Measurements from ENCODE around the gene DRAM1. TPM values are rescaled to one million over a fixed set of nuclear protein-coding genes. Genes with fewer than 3 reads are reported as not detected.
A peak's percentile ranks its signal among the peaks of the same experiment; 100 is the strongest.

DRAM1 gene
- total RNA-seq, 3 donors from 2014 or later, result 31.2 to 32.4 (median 31.6) TPM

DNA sequence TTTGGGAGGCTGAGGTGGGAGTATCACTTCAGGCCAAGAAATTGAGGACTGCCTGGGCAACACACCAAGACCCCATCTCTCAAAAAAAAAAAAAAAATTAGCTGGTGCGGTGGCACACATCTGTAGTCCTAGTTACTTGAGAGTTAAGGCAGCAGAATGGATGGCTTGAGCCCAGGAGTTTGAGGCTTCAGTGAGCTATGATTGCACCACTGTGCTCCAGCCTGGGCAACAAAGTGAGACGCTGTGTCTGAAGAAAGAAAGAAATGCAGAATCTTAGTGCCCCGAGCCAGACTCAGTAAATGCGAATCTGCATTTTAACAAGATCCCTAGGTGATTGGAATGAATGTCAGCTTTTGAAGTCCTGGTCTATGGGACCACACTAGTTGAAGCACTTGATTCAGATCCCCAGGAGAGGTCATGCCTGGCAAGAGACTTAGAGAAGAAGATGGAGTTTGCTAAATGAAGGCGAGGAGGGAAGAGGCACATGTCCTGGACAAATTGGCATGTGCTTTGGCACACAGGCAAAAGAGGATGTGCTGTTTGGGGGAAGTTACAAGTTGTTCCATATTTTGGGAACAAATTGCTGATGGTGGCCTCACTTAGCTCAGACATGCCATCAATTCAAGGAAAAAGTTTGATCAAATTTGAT lies 56.6 kb downstream of the DRAM1 start:
- TF ChIP-seq POLR2AphosphoS5 (IDR thresholded peaks at IDR 0.05) (no peak), POLR2A (IDR thresholded peaks at IDR 0.05) (no peak)
- TF ChIP-seq, protein P1, sequence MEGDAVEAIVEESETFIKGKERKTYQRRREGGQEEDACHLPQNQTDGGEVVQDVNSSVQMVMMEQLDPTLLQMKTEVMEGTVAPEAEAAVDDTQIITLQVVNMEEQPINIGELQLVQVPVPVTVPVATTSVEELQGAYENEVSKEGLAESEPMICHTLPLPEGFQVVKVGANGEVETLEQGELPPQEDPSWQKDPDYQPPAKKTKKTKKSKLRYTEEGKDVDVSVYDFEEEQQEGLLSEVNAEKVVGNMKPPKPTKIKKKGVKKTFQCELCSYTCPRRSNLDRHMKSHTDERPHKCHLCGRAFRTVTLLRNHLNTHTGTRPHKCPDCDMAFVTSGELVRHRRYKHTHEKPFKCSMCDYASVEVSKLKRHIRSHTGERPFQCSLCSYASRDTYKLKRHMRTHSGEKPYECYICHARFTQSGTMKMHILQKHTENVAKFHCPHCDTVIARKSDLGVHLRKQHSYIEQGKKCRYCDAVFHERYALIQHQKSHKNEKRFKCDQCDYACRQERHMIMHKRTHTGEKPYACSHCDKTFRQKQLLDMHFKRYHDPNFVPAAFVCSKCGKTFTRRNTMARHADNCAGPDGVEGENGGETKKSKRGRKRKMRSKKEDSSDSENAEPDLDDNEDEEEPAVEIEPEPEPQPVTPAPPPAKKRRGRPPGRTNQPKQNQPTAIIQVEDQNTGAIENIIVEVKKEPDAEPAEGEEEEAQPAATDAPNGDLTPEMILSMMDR (IDR thresholded peaks at IDR 0.05), result no peak
- Histone ChIP-seq H3K27ac (peak overlapping the region in 1 of 2 donors; percentile 3), H3K27me3 (no peaks in the 10 kb centered on the region), H3K36me3 (no peaks in the 10 kb centered on the region), H3K9me3 (no peaks in the 10 kb centered on the region), H3K4me1 (no peaks in the 10 kb centered on the region), H3K4me3 (no peak overlapping the region)
- intact Hi-C loops (cut with DNase I; ENCODE audit: low total_unique reads), result no loop called here
- DNase-seq (ENCODE audit: low spot score in 2 of 2), result no peak

DNA sequence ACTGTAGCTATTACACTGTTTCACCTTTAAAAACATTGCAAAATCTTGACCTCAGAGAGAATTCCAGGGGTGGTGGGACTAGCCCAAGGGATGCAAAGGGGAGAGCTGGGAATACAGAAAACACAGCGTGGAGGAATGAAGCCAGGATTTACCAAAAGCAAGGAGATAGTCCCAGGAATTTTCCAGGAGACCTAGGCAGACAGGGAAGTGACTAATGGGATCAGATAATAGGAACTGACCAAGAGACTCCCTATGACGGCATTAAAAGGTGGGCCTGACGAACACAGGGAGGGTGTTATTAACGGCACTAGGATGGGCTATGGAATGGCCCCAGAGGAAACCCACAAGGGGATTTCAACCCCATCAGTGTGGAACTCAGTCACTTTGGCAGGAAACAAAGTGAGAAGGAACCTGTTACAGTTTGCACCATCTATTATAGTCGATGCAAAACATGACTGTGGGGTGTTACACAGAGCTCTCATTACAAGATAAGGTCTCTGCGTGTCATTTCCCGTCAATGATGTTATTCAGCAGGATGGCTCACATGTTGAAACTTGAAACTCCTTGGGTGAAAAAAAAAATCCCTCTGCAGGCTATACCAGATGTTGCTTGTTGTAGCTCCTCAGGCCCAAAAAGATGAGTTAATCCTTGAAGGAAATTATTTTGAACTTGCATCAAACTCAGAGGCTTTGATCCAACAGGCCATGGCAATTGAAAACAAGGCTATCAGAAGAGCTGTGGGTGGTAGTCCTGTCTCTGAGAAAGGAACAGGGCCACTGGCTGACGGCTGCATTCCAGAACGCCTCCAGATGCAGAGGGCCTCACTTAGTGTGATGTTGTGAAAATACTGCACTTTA lies 58.7 kb downstream of the DRAM1 start:
- H3K27me3 ChIP-seq, result no peaks in the 10 kb centered on the region
- TF ChIP-seq, protein P1 (IDR thresholded peaks at IDR 0.05), result peak in 1 of 3 donors; percentile 11
- TF ChIP-seq POLR2AphosphoS5 (IDR thresholded peaks at IDR 0.05) (peak; percentile 26 to 59 (median 33)), POLR2A (IDR thresholded peaks at IDR 0.05) (no peak)
- DNase-seq (ENCODE audit: low spot score in 2 of 2), result peak in 1 of 2 donors; percentile 33
- H3K4me3 ChIP-seq, result no peak overlapping the region
- intact Hi-C loops (cut with DNase I; ENCODE audit: low total_unique reads), result no loop called here
- H3K9me3 ChIP-seq, result no peaks in the 10 kb centered on the region
- H3K27ac ChIP-seq, result peak overlapping the region; percentile 69 to 85
- no peaks in the 10 kb centered on the region for H3K36me3 ChIP-seq
- H3K4me1 ChIP-seq, result no peaks in the 10 kb centered on the region

DNA sequence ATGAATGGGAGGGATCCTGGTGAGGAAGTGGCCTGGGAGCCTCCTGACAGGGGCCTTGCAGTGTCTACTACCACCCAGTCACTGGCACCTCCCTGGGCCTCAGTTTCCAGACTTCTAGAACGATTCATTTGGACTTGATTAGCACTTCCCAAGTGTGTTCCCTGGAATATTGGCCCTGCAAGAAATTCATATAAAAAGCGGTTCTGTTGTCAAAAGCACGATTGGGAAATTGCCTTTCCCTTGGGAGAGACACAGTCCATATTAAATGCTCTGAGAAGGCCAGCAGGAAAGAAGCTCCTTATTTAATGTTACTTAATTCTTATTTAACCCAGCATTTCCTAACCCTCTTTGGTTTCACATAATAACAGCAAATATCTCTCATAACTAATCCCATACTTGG lies 61.9 kb downstream of the DRAM1 start:
- no peak for DNase-seq (ENCODE audit: low spot score in 2 of 2)
- peak overlapping the region in 1 of 2 donors; percentile 85 for H3K27ac ChIP-seq
- intact Hi-C loops (cut with DNase I; ENCODE audit: low total_unique reads), result no loop called here

DNA sequence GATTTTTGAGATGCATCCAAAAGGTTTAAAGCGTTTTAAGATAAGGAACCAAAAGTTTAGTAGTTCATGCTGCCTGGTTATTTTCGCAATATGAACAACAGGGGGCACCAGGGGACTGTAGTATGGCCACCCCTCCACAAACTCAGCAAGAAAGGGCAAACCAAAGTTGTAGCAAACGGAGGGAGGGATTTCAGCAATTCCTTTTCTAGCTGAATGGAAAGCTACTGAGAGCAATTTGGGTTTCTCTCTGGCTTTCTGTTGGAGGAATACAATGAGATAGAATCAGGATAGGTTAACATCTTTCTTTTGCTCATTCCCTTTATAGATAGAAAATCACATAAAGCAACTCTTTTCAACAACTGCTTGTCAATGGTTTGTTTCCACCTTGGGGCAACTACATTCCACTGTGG lies 62.5 kb downstream of the DRAM1 start:
- no peaks in the 10 kb centered on the region for H3K9me3 ChIP-seq
- no peaks in the 10 kb centered on the region for H3K4me1 ChIP-seq
- no peak overlapping the region for H3K4me3 ChIP-seq
- DNase-seq (ENCODE audit: low spot score in 2 of 2), result peak in 1 of 2 donors; percentile 30
- TF ChIP-seq, protein P1 (IDR thresholded peaks at IDR 0.05), result peak in 2 of 3 donors; percentile 66 to 79
- TF ChIP-seq POLR2AphosphoS5 (IDR thresholded peaks at IDR 0.05), result peak in 1 of 3 donors; percentile 27
- TF ChIP-seq POLR2A (IDR thresholded peaks at IDR 0.05), result no peak
- no peaks in the 10 kb centered on the region for H3K27me3 ChIP-seq
- peak overlapping the region; percentile 35 to 90 for H3K27ac ChIP-seq
- intact Hi-C loops (cut with DNase I; ENCODE audit: low total_unique reads), result loop anchor here (10.0 kb wide), 2 partner anchors 545 to 835 kb away; partner anchors contain the start of gene IGF1
- H3K36me3 ChIP-seq, result no peaks in the 10 kb centered on the region

More for the DNA sequence above, 61.9 kb downstream of the DRAM1 start:
- no peak overlapping the region for H3K4me3 ChIP-seq
- no peaks in the 10 kb centered on the region for H3K27me3 ChIP-seq
- H3K36me3 ChIP-seq, result no peaks in the 10 kb centered on the region
- no peaks in the 10 kb centered on the region for H3K4me1 ChIP-seq
- no peaks in the 10 kb centered on the region for H3K9me3 ChIP-seq
- TF ChIP-seq, protein P1 (IDR thresholded peaks at IDR 0.05), result no peak
- TF ChIP-seq POLR2AphosphoS5 (IDR thresholded peaks at IDR 0.05) (no peak), POLR2A (IDR thresholded peaks at IDR 0.05) (no peak)
